GM19467 (cell line): ENCODE measurements around the gene MAPK8IP2.
"Not testable (repeated sequence)": the region's sequence is repeated elsewhere in the genome, so short reads cannot be mapped to it uniquely, and the experiment has no call there.

ENCODE experiments used
- ATAC-seq: cut with Tn5 transposase; IDR thresholded peaks from one replicate; pipeline ENCODE4 v1.9.1; 2021; ENCODE audit warnings: mild to moderate bottlenecking, moderate library complexity; ENCODE audit not compliant: unreplicated experiment

Gene MAPK8IP2

GRCh38 chr22:50633771-50634170 lies 33.2 kb downstream of the MAPK8IP2 start:
- ATAC-seq, result no peak

- ATAC-seq, result no peak
Observed at GRCh38 chr22:50635591-50635990, 35.0 kb downstream of the MAPK8IP2 start.

- ATAC-seq, result not testable (repeated sequence)
Observed at GRCh38 chr22:50640296-50640695, 39.7 kb downstream of the MAPK8IP2 start.

DNA sequence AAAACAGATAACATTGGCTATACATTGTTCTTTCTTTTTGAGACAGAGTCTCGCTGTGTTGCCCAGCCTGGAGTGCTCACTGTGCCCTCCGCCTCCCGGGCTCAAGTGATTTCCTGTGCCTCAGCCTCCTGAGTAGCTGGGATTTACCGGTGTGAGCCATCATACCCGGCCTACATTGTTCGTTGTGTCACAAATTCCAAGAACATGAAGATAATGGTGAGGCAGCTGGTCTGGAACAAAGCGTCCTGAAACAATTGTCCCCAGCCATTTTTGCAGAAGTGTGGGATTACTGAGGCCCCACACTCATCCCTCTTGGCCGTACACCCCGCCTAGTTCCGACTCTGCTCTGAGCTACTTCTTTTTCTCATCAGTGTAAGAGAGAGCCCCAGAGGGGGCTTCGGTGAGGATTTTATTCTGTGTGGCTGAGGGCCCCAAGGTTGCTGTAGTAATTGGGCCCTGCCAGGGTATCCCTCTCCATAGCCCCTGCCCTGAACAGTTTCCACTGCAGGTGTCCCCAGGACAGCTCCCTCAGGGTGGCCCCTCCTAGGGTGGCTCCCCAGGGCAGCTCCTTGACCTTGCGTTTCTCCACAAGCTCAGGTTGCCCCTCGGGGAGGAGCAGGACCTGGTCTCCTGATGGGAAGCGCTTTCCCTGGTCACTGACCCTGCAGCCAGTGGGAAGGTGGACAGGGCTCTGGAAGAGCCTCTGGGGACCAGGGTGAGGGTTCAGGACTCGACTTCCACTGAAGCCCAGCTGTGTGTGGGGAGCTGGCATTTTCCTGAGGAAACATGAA lies 40.5 kb downstream of the MAPK8IP2 start:
- no peak for ATAC-seq

DNA sequence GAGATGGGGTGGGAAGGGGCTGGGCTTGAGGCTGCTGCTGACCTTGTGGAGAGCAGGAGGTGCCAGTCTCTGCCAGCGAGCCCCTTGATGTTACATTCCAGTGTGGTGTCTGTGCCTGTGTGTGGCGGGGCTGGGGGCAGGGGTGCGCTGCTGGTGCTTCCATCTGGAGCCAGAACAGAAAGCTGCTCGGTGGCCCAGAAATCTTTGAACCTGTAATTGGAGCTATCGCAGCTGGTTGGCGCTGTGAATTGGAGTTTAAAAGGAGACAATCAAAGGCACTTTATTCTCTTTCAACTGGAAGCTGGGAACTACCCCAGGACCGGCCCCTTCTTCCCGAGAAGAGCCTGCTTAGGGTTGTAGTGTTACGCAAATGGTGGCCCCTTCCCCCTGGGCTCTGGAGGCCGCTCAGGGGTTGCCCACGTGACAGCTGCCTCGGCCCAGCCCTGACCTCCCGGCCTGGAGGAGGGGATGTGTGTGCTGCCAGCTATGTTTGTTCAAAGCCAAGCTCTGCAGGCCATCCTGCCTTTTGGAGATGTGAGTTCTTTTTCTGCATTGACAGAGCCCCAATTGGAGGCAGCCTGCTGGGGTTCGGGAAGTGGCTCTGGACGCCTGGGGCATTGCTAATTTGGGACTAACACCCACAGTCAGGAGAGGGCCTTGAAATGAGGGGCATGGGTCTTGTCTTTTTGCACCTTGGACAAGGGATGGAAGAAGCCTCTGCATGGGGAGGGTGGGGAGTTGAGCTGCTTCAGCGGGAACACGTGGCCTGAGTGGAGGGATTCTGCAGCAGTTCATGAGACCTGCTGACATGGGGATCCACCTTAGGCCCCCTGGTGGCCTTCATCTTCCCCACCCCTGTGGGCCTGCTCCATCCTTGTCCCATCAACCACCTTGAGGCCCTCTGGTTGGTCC lies 41.4 kb downstream of the MAPK8IP2 start:
- no peak for ATAC-seq

- ATAC-seq, result not testable (repeated sequence)
Observed at GRCh38 chr22:50643021-50643820, 42.6 kb downstream of the MAPK8IP2 start.

DNA sequence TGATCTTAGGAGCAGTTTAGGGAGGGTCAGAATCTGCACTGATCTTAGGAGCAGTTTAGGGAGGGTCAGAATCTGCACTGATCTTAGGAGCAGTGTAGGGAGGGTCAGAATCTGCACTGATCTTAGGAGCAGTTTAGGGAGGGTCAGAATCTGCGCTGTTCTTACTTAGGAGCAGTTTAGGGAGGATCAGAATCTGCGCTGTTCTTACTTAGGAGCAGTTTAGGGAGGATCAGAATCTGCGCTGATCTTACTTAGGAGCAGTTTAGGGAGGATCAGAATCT lies 43.2 kb downstream of the MAPK8IP2 start:
- not testable (repeated sequence) for ATAC-seq

- no peak for ATAC-seq
Observed at GRCh38 chr22:50653256-50653655, 52.7 kb downstream of the MAPK8IP2 start.

GRCh38 chr22:50654664-50655063 lies 54.1 kb downstream of the MAPK8IP2 start:
- not testable (repeated sequence) for ATAC-seq

- no peak for ATAC-seq
Observed at GRCh38 chr22:50656122-50657070, 55.8 kb downstream of the MAPK8IP2 start.

DNA sequence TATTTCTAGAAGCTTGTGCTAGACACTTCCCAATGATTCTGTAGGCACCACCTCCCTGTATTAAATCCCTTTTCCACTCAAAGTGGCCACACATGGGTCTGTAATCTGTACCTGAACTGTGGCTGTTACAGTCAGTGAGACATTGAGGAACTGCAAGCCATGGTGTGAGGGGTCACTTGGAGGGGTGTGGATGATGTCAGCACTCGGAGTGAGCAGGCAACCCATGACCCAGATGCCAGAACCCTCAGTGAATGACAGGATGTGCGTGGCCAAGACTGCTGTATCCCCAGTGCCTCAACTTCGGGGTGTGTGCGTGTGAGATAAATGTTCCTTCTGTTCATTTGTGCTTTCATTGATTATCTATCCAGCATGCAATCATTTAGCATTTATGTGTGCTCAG lies 57.3 kb downstream of the MAPK8IP2 start:
- ATAC-seq, result no peak

DNA sequence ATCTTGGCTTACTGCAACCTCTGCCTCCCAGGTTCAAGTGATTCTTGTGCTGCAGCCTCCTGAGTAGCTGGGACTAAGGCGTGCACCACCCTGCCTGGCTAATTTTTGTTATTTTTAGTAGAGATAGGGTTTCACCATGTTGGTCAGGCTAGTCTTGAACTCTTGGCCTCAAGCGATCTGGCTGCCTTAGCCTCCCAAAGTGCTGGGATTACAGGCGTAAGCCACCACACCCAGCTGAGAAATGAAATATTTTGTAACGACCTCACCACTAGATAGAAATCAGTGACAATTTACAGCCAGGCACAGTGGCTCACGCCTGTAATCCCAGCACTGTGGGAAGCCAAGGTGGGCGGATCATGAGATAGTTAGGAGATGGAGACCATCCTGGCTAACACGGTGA lies 59.1 kb downstream of the MAPK8IP2 start:
- ATAC-seq, result not testable (repeated sequence)

GRCh38 chr22:50660306-50660705 lies 59.7 kb downstream of the MAPK8IP2 start:
- no peak for ATAC-seq
